ENCODE measurements around the gene BOK.

Gene BOK

DNA sequence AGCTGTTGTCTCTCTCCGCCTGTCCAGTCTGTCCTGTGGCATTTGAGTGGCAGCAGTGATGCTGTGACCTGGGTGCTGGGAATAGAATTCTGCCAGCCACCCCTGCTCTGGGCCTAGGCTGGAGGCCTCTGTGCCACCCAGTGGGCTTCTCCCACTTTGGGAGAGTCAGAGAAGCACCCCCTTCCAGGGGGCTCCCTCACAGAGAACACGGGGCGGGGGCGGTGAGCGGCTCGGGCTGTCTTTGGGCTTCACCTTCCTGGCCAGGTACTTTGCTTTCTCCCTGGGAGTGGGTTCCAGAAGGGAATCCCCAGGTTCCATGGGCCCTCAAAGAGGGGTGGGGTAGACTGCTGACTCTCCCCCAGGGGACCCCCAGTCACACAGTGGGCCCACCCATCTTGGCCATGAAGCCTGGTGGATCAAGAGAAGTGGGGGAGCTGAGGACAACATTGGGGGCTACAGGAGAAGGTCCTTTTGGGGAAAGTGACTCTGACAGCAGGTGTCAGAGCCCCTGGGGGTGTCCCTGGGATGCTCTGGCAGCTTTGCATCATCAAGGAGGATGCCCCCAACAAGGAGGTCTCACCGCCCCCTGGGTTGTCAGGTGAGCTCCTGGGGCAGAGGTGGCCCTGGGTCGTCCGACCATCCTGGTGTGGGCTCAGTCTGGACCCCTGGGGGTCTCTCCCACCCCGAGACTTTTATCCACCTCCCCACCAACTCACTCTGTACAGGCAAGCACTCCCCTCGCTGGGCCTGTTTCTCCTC lies 18.8 kb upstream of the BOK start:
- DNase-seq: no peak

- no peak for DNase-seq
Observed at GRCh38 chr2:241540401-241540770, 18.2 kb upstream of the BOK start.

- peak; percentile 58 for DNase-seq
Observed at GRCh38 chr2:241540771-241541561, 17.6 kb upstream of the BOK start.

DNA sequence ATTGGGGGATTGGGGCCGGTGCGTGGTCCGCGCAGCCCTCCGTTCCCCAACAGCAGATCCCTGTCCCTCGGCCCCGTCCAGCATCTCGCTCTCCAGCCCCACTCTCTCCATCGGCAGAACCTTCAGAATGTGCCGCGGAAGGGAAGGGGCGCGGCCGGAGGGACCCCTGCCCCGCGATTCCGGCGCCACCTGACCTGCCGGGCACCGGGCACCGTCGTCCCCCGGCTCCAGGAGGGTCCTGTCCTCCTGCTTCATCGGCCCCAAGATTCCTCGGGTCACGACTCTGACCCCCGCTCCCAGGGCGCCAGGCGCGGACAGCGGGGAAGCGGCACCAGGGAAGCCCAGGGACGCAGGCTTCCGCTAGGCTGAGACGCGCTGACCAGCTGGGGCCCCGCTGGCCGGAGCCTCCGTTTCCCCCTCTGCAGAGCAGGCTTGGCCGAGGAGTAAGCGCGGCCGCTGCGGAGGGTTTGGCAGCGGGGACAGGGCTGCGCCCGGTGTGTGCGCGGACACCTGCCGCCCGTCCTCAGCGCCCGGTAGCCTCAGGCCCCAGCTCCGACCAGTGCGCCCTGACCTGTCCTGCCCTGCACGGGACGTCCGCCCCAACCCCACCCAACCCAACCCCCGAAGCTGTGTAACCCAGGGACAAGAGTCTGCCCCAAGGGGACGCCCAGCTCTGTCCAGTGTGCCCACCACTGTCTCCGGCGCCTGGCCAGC lies 16.8 kb upstream of the BOK start:
- no peak for DNase-seq

DNA sequence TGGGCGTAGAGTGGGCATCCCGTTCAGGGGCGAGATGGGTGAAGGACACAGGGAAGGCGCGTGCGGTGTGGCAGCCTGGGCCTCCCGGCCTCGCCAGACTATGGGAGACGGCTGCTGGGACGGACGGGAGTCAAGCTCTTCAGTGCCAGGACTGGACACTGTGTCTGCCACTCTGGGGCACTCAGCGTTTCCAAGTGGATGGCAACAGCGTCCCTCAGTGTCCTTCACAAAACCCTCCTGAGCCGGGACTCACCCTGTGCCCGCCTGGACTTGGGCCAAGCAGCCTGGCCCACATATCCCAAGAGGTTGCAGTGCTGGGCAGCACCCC lies 16.3 kb upstream of the BOK start:
- DNase-seq: no peak

DNA sequence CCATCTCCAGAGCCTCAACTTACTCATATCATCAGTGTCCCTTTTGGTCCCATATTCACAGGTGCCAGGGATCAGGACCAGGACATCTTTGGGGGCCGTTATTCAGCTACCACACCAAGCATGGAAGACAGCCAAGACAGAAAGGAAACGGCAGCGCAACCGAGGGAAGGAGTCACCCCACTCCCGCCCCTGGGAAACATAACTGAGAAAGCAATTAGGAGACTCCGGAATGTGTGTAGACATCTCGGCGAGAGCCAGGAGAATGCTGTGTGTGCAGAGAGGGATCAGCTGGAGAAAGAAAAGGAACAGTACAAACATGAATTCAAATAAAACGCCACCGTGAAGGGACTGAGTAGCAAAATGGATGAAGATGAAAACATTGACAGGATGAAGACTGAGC lies 13.4 kb upstream of the BOK start:
- no peak for DNase-seq

GRCh38 chr2:241545523-241546473 lies 12.7 kb upstream of the BOK start:
- no peak for DNase-seq

GRCh38 chr2:241546771-241547498 lies 11.6 kb upstream of the BOK start:
- no peak for DNase-seq

GRCh38 chr2:241547781-241548450 lies 10.6 kb upstream of the BOK start:
- no peak for DNase-seq

DNA sequence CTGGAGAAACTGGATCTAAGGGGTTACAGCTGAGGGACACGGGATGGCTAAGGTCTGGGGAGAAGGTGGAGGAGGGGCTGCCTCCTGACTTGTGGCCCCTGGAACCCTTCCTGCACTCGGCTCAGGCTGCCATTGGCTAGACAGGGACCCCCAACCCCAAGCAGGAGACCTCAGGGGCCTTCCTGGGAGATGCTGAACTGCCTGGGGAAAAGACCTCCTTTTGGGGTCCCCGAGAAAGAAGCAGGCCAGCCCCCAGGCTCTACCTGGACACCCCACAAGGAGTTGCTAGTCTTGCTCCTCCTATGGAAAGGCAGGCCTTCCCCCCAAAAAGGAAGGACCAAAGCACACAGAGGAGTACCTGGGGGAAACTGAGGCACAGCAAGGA lies 10.1 kb upstream of the BOK start:
- DNase-seq: no peak

GRCh38 chr2:241550616-241551580 lies 7.6 kb upstream of the BOK start:
- no peak for DNase-seq

GRCh38 chr2:241551599-241551997 lies 6.9 kb upstream of the BOK start:
- DNase-seq: no peak

GRCh38 chr2:241551998-241552737 lies 6.4 kb upstream of the BOK start:
- no peak for DNase-seq

GRCh38 chr2:241553512-241553830 lies 5.1 kb upstream of the BOK start:
- DNase-seq: no peak

DNA sequence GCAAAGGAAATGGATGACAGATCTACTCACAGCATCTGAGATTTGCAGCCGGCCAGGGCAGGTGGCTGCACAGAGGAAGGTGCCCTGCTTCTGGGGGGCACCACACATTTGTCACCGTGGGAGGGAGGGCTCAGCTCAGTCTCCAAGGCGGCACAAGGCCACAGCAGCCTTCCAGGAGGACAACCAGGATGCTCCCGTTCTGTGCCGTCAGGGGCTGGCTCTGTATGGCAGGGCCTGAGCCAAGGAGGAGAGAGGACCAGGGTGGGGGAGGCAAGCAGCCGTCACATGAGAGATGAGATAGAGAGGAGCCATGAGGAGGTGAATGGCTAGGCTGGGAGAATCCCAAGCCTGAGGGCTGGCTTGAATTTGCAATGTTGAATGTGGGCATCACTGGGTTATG lies 4.6 kb upstream of the BOK start:
- no peak for DNase-seq

GRCh38 chr2:241554610-241555322 lies 3.8 kb upstream of the BOK start:
- DNase-seq: no peak

GRCh38 chr2:241555711-241556110 lies 2.8 kb upstream of the BOK start:
- DNase-seq: no peak

GRCh38 chr2:241556746-241557145 lies 1.8 kb upstream of the BOK start:
- DNase-seq: no peak
